GM18511 (cell line): ENCODE measurements around the gene AGR2.

Source experiments
- ATAC-seq: cut with Tn5 transposase; IDR thresholded peaks from one replicate; pipeline ENCODE4 v1.9.1; 2021; ENCODE audit warnings: mild to moderate bottlenecking, moderate library complexity; ENCODE audit not compliant: unreplicated experiment

AGR2 gene

DNA sequence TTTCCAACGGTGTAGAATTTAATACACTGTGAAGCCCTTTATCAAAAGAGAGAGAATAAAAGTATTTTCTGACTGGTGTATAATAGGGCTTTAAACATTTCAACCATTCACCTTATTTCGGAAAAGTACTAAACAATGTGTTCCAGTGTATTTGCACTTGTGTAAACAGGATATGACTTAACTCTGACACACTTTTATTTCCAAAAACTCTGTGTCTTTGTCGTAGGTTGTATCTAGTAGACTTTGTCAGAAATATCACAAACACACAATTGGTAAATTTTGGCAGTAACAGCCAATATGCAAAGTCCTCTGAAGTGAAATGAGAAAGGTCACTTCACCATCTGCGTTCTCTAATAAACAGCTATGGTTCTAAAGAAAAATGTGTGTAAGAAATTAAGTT, 61.6 kb downstream of the AGR2 start:
- no peak for ATAC-seq

- no peak for ATAC-seq
Observed at GRCh38 chr7:16742547-16742946, 62.3 kb downstream of the AGR2 start.
